Progenitor cell of endocrine pancreas (in vitro differentiated cells): ENCODE measurements around the gene LLGL2. TPM values are rescaled to one million over a fixed set of nuclear protein-coding genes. Genes with fewer than 3 reads are reported as not detected.

Source experiments
- DNase-seq: peaks from one replicate; pipeline ENCODE4 v3.0.0; 2021; ENCODE audit warnings: low spot score; ENCODE audit not compliant: unreplicated experiment
- H3K27ac Mint-ChIP-seq: 2 replicates; pipeline ENCODE4 v1.8.0; 2021; ENCODE audit warnings: mild to moderate bottlenecking, moderate library complexity, mixed read lengths
- H3K27me3 Mint-ChIP-seq: 2 replicates; pipeline ENCODE4 v1.8.0; 2021; ENCODE audit warnings: mixed read lengths
- H3K36me3 Mint-ChIP-seq: 2 replicates; pipeline ENCODE4 v1.8.0; 2022; ENCODE audit warnings: mixed read lengths; ENCODE audit not compliant: insufficient read depth
- H3K4me1 Mint-ChIP-seq: 2 replicates; pipeline ENCODE4 v1.8.0; 2021; ENCODE audit warnings: low read depth, mixed read lengths
- H3K4me3 Mint-ChIP-seq: 2 replicates; pipeline ENCODE4 v1.8.0; 2021; ENCODE audit warnings: low read depth, mild to moderate bottlenecking, moderate library complexity, mixed read lengths
- H3K9me3 Mint-ChIP-seq: 2 replicates; pipeline ENCODE4 v1.8.0; 2021; ENCODE audit warnings: low read depth, mixed read lengths
- total RNA-seq: library from RNA; stranded (reverse); gene quantifications from 2 replicates; pipeline ENCODE4 v1.2.1, GENCODE V29; 2021
- TF ChIP-seq, protein P1 (sequence below): fragments of 200-600 bp; sonication (generic); IDR thresholded peaks from one replicate; pipeline ENCODE4 v1.5.0; 2021; ENCODE audit warnings: antibody characterized with exemption, mild to moderate bottlenecking; ENCODE audit not compliant: unreplicated experiment

The LLGL2 gene
- total RNA-seq, 1 donor from 2014 or later, result 235 TPM

DNA sequence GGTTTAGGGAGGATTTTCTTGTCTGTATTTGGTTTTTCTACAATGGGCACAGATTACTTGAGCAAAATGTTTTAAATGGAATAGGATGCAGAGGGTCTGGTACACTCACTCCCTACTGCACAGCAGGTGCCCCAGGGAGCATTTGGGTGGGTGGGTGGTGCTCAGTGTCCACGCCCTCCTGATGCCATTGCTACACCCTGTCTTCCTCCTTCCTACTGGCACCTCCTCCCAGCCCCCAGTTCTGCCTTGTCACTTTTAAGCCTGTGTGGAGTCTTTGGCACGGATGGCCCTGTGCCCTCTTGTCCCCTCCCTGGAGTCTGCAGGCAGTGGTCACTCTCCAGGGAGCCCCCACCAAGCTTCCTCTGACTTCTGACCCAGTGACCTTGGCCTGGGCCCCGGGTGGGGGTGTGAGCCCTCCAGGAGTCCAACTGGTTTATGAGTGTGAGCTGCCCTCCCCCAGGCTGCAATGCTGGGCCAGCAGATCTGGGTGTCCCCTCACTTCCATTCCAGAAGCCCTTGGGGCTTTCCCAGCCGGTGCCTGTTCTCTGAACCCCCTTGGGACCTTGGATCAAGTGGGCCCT, 15.5 kb downstream of the LLGL2 start:
- Mint-ChIP-seq H3K9me3 (no peaks in the 10 kb centered on the region), H3K27ac (peak overlapping the region; percentile 51), H3K4me3 (no peak overlapping the region), H3K36me3 (peaks cover 8% of the 10 kb centered on the region), H3K4me1 (peaks cover 57% of the 10 kb centered on the region), H3K27me3 (no peaks in the 10 kb centered on the region)
- TF ChIP-seq, protein P1, sequence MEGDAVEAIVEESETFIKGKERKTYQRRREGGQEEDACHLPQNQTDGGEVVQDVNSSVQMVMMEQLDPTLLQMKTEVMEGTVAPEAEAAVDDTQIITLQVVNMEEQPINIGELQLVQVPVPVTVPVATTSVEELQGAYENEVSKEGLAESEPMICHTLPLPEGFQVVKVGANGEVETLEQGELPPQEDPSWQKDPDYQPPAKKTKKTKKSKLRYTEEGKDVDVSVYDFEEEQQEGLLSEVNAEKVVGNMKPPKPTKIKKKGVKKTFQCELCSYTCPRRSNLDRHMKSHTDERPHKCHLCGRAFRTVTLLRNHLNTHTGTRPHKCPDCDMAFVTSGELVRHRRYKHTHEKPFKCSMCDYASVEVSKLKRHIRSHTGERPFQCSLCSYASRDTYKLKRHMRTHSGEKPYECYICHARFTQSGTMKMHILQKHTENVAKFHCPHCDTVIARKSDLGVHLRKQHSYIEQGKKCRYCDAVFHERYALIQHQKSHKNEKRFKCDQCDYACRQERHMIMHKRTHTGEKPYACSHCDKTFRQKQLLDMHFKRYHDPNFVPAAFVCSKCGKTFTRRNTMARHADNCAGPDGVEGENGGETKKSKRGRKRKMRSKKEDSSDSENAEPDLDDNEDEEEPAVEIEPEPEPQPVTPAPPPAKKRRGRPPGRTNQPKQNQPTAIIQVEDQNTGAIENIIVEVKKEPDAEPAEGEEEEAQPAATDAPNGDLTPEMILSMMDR, result no peak
- no peak for DNase-seq

DNA sequence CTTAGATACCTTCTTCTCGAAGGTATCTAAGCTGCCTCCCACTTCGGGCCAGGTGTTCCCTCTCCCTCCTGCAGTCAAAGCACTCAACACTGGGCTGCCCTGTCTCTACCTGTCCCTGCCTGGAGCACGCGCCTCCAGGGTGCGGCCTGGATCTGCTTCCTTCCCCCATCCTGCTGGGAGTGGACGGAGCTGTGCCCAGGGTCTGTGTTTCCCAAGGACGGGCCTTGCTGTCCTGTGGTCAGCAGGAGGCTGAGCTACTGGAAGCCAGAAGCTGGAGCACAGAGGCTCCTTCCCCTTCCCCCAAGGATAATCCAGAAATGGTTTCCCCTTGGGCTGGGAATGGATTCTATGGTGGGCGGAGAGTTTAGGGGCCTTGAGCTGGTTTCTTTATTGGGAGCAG, 16.7 kb downstream of the LLGL2 start:
- Mint-ChIP-seq H3K27me3 (no peaks in the 10 kb centered on the region), H3K4me1 (peaks cover 55% of the 10 kb centered on the region), H3K4me3 (no peak overlapping the region), H3K36me3 (peaks cover 11% of the 10 kb centered on the region), H3K9me3 (no peaks in the 10 kb centered on the region), H3K27ac (peak overlapping the region; percentile 72)
- TF ChIP-seq, protein P1, result no peak
- no peak for DNase-seq

DNA sequence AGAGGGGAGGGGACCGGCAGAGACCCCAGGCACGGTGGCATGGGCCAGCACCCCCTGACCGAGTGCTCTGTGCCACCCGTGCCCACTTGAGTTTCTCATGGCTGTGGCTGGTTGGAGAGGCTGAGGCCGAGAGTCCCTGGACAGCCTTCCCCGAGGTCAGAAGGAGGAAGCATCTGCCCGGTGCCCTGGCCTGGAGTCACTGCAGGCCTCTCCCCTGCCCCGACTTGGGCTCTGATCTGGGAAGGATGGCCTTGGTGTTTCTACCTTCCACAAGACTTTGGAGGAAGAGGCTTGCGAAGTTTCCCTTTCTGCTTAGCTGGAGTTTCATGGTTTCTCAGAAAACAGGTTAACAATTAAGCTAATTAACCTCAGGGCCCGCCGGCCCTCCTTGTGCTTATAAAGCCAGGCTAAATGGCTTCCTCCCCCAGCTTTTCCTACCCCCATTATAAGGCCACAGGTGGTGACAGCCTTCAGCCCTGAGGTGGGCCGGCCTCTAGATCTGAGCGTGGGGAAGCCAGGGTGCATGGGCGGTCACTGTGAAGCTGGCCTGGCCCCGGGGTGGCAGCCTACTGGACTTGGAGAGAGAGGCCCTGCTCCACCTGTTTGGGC, 17.3 kb downstream of the LLGL2 start:
- Mint-ChIP-seq H3K4me3 (no peak overlapping the region), H3K27me3 (no peaks in the 10 kb centered on the region), H3K4me1 (peaks cover 57% of the 10 kb centered on the region), H3K9me3 (no peaks in the 10 kb centered on the region), H3K27ac (peak overlapping the region; percentile 86), H3K36me3 (peaks cover 11% of the 10 kb centered on the region)
- TF ChIP-seq, protein P1, result no peak
- no peak for DNase-seq

DNA sequence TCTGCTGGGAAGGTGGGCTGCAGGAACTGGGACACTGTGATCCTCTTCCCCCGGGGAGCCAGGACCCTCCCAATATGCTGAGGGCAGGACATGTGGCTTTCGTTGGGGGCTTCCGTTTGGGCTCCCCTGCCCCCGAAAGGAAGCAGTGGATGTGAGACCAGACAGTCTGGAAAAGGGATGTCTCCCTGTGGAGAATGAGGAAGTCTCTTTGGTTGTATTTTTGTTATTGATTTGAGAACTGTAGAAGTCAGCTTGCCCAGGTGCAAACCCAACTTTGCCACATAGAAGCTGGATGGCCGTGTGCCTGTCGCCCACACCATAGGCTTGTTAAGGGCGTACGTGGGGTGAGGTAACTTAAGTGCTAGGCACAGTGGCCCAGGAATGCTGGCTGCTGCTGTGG, 18.8 kb downstream of the LLGL2 start:
- TF ChIP-seq, protein P1, result no peak
- peak overlapping the region; percentile 29 for H3K27ac Mint-ChIP-seq
- peaks cover 47% of the 10 kb centered on the region for H3K4me1 Mint-ChIP-seq
- H3K9me3 Mint-ChIP-seq, result no peaks in the 10 kb centered on the region
- H3K4me3 Mint-ChIP-seq, result no peak overlapping the region
- no peak for DNase-seq
- no peaks in the 10 kb centered on the region for H3K27me3 Mint-ChIP-seq
- H3K36me3 Mint-ChIP-seq, result peaks cover 10% of the 10 kb centered on the region

DNA sequence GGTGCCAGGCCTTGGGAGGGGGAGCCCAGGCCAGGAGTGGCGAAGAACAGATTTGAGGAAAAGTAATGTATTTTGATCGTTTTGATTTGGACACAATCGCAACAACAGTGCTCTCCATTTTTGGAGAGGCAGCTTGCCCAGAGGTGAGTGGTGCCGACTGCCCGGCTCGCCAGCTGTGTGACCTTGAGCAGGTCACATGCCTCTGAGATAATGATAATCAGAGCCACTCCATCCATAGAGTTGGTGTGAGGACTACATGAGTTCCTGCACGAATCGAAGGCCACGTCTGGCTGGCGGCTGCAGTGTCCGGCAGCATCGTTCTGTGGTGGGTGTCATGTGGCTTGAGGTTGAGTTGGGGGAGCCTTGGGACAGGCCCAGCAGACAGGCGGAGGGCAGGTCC, 20.7 kb downstream of the LLGL2 start:
- Mint-ChIP-seq H3K9me3 (no peaks in the 10 kb centered on the region), H3K36me3 (peaks cover 10% of the 10 kb centered on the region), H3K27me3 (no peaks in the 10 kb centered on the region), H3K4me1 (peaks cover 51% of the 10 kb centered on the region), H3K27ac (peak overlapping the region; percentile 77), H3K4me3 (peak overlapping the region; percentile 37)
- DNase-seq, result no peak
- TF ChIP-seq, protein P1, result no peak
